Nephron progenitor cell (in vitro differentiated cells): ENCODE results near the gene TXK.

Source experiments
- DNase-seq: peaks from one replicate; pipeline ENCODE4 v3.0.0; 2021
- H3K27ac Mint-ChIP-seq: 2 replicates; pipeline ENCODE4 v1.8.0; 2021; ENCODE audit warnings: mild to moderate bottlenecking, moderate library complexity, mixed read lengths
- H3K27me3 Mint-ChIP-seq: 2 replicates; pipeline ENCODE4 v1.8.0; 2021; ENCODE audit warnings: mild to moderate bottlenecking, low read depth, mixed read lengths; ENCODE audit not compliant: poor library complexity
- H3K36me3 Mint-ChIP-seq: 2 replicates; pipeline ENCODE4 v1.8.0; 2021; ENCODE audit warnings: low read depth, mixed read lengths
- H3K4me1 Mint-ChIP-seq: 2 replicates; pipeline ENCODE4 v1.8.0; 2021; ENCODE audit warnings: mixed read lengths
- H3K4me3 Mint-ChIP-seq: 2 replicates; pipeline ENCODE4 v1.8.0; 2021; ENCODE audit warnings: mild to moderate bottlenecking, moderate library complexity, mixed read lengths
- H3K9me3 Mint-ChIP-seq: 2 replicates; pipeline ENCODE4 v1.8.0; 2021; ENCODE audit warnings: mild to moderate bottlenecking, moderate library complexity, mixed read lengths
- TF ChIP-seq, protein P1 (sequence below): fragments of 200-600 bp; sonication (generic); IDR thresholded peaks from 2 replicates; pipeline ENCODE4 v1.5.0; 2021; ENCODE audit warnings: antibody characterized with exemption

TXK gene

GRCh38 chr4:48039561-48039960 is 94.5 kb downstream of the TXK start:
- H3K27ac Mint-ChIP-seq: no peak overlapping the region
- H3K27me3 Mint-ChIP-seq: no peaks in the 10 kb centered on the region
- H3K4me3 Mint-ChIP-seq: no peak overlapping the region
- peaks cover 17% of the 10 kb centered on the region for H3K4me1 Mint-ChIP-seq
- no peak for DNase-seq
- H3K9me3 Mint-ChIP-seq: no peaks in the 10 kb centered on the region
- H3K36me3 Mint-ChIP-seq: no peaks in the 10 kb centered on the region
- TF ChIP-seq, protein P1, sequence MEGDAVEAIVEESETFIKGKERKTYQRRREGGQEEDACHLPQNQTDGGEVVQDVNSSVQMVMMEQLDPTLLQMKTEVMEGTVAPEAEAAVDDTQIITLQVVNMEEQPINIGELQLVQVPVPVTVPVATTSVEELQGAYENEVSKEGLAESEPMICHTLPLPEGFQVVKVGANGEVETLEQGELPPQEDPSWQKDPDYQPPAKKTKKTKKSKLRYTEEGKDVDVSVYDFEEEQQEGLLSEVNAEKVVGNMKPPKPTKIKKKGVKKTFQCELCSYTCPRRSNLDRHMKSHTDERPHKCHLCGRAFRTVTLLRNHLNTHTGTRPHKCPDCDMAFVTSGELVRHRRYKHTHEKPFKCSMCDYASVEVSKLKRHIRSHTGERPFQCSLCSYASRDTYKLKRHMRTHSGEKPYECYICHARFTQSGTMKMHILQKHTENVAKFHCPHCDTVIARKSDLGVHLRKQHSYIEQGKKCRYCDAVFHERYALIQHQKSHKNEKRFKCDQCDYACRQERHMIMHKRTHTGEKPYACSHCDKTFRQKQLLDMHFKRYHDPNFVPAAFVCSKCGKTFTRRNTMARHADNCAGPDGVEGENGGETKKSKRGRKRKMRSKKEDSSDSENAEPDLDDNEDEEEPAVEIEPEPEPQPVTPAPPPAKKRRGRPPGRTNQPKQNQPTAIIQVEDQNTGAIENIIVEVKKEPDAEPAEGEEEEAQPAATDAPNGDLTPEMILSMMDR: no peak

GRCh38 chr4:48038666-48039065 is 95.4 kb downstream of the TXK start:
- DNase-seq: no peak
- Mint-ChIP-seq H3K27ac (no peak overlapping the region), H3K4me3 (no peak overlapping the region), H3K4me1 (peaks cover 17% of the 10 kb centered on the region), H3K36me3 (no peaks in the 10 kb centered on the region), H3K9me3 (no peaks in the 10 kb centered on the region), H3K27me3 (no peaks in the 10 kb centered on the region)
- TF ChIP-seq, protein P1: no peak

DNA sequence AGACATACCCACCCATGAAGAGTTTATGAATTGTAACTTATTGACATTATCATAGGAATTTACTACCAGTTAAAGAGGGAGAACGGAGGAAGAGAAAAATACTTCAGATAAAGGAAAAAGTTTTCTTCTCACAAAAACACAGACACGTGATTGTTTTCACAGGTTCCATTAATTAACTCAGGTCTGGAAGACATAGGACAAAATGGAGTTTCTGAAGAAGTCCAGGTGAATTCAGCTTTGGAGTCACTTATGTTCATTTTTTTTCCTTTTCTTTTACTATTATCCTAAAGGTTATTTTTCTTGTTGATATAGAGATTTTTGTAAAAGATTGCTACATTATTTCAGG is 97.0 kb downstream of the TXK start:
- Mint-ChIP-seq H3K4me3 (no peak overlapping the region), H3K4me1 (peaks cover 4% of the 10 kb centered on the region), H3K36me3 (no peaks in the 10 kb centered on the region), H3K9me3 (no peaks in the 10 kb centered on the region), H3K27me3 (no peaks in the 10 kb centered on the region), H3K27ac (no peak overlapping the region)
- DNase-seq: no peak
- TF ChIP-seq, protein P1: no peak

DNA sequence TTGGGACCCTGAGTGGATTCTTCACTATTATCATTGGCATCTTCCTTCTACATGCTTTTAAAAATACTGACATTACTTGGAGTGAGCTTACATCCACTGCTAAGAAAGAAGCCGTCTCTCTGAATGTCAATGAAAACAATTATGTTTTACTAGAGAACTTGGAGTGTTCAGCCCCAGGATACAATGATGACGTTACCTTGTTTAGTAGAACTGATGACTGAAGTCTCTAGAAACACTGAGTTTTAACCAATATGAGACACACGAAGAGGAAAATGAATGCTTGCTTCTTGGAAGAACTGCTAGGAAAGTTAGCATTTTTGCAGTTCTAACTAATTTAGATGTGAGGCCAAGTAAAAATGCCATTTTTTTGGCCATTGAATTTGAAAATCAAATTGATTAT is 98.1 kb downstream of the TXK start:
- no peaks in the 10 kb centered on the region for H3K9me3 Mint-ChIP-seq

DNA sequence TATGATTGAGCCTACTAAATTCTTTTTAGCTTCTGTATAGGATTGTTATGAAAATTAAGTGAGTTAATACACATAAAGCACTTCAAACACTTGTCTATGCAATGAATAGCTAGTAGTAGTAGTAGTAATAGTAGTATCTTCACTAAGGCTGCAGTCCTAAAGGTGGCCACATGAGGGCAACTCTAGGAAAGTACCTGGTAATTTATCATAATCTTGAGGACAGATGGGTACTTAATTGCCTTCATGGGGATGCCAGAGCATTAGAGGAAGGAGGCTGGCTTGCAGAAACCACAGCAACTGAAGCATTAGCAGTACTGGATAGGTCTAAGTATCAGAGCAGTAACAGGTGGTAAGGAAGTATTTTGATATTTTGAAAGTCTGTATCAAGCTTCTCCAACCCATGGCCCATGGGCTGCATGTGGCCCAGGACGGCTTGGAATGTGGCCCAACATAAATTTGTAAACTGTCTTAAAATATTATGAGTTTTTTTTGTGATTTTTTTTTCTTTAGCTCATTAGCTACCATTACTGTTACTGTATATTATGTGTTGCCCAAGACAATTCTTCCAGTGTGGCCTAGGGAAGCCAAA is 100.1 kb downstream of the TXK start:
- Mint-ChIP-seq H3K9me3 (no peaks in the 10 kb centered on the region), H3K27me3 (no peaks in the 10 kb centered on the region), H3K36me3 (no peaks in the 10 kb centered on the region), H3K4me1 (no peaks in the 10 kb centered on the region), H3K4me3 (no peak overlapping the region), H3K27ac (no peak overlapping the region)
- TF ChIP-seq, protein P1: peak; percentile 40
- DNase-seq: no peak

More for the DNA sequence above, 98.1 kb downstream of the TXK start:
- Mint-ChIP-seq H3K4me3 (no peak overlapping the region), H3K27ac (no peak overlapping the region), H3K4me1 (no peaks in the 10 kb centered on the region), H3K27me3 (no peaks in the 10 kb centered on the region), H3K36me3 (no peaks in the 10 kb centered on the region)
- no peak for DNase-seq
- TF ChIP-seq, protein P1: no peak

DNA sequence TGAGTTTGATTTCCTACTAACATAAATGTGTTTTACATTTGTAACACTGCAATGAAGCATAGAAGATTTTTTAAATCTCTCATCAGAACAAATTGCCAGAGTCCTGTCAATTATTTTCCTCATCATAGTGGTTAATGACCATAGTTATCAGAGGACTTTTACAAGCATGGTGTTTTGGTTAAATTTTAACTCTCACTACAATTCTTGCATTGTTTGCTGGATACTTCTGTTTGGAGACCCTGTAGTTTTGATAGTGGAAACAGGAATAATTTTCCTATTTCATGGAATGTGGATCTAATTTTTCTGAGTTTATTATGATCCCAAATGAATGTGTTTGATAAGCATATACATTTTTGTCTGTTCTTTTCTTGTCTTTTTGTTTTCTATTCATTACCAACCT is 100.6 kb downstream of the TXK start:
- Mint-ChIP-seq H3K27me3 (no peaks in the 10 kb centered on the region), H3K4me1 (no peaks in the 10 kb centered on the region), H3K36me3 (no peaks in the 10 kb centered on the region), H3K4me3 (no peak overlapping the region), H3K9me3 (no peaks in the 10 kb centered on the region), H3K27ac (no peak overlapping the region)
- TF ChIP-seq, protein P1: no peak
- no peak for DNase-seq
